HepG2 (cell line): ENCODE results near the gene ZNF865. TPM values are rescaled to one million over a fixed set of nuclear protein-coding genes. Genes with fewer than 3 reads are reported as not detected.

Source experiments
- ATAC-seq: fragments of 200-7000 bp; cut with Tn5 transposase; 3 replicates; pipeline ENCODE4 v1.9.1; 2020; ENCODE audit warnings: mild to moderate bottlenecking, moderate library complexity
- BruUV-seq: library from RNA; stranded (reverse); fragments of 400-500 nt; replicated peaks from 2 replicates; lab custom pipeline; 2021; lab: Mats Ljungman, UMichigan
- CTCF ChIA-PET: fragments of 300-600 bp; formaldehyde crosslinking; extraction: SDS; loops from one replicate; lab custom pipeline; 2021; ENCODE audit warnings: low total read pairs, inconsistent platforms, low intra/inter-chr PET ratio; lab: Yijun Ruan, JAX
- POLR2A ChIA-PET: fragments of 350-600 bp; sonication (Branson Sonifier 250); formaldehyde crosslinking; loops from one replicate; lab custom pipeline; 2020; ENCODE audit warnings: antibody characterized with exemption, inconsistent platforms; lab: Yijun Ruan, JAX
- DNase-seq: peaks from one replicate; pipeline ENCODE4 v3.0.0-alpha.2; 2015; ENCODE audit warnings: low spot score
- FAIRE-seq: peaks from 3 replicates; lab custom pipeline; 2011; peaks lifted over from hg19 to GRCh38; lab: Jason Lieb, UNC
- H2AFZ ChIP-seq: one replicate; pipeline ENCODE4 v1.6.1; 2011; ENCODE audit warnings: low read length, inconsistent platforms
- H3K27ac ChIP-seq: fragments of 300-600 bp; 3 replicates; pipeline ENCODE4 v1.8.0; 2011; ENCODE audit warnings: mixed run types, mild to moderate bottlenecking, mixed read lengths, low read length, inconsistent platforms; ENCODE audit not compliant: insufficient read depth; ENCODE audit errors: extremely low read length
- H3K27me3 ChIP-seq, 2 experiments: fragments of 200-600 bp in 1 of 2; 2 replicates in 1 of 2; 3 replicates in 1 of 2; pipeline versions ENCODE4 v1.6.0 to v1.8.0; 2011; ENCODE audit warnings: low read length in 2 of 2, mild to moderate bottlenecking in 2 of 2, moderate library complexity in 2 of 2, inconsistent platforms in 1 of 2; ENCODE audit not compliant: insufficient read depth in 2 of 2, control insufficient read depth in 1 of 2
- H3K36me3 ChIP-seq, 2 experiments: fragments of 200-600 bp in 1 of 2; replicated peaks in 1 of 2; 2 replicates in 1 of 2; 3 replicates in 1 of 2; pipeline versions ENCODE4 v1.5.1 to v1.8.0; 2011; ENCODE audit warnings: low read length in 2 of 2, inconsistent platforms in 1 of 2; ENCODE audit not compliant: insufficient read depth in 2 of 2, control insufficient read depth in 1 of 2
- H3K4me1 ChIP-seq: 2 replicates; pipeline ENCODE4 v1.5.1; 2012; ENCODE audit warnings: low read length, inconsistent platforms; ENCODE audit not compliant: insufficient read depth
- H3K4me2 ChIP-seq: 2 replicates; pipeline ENCODE4 v1.6.0; 2011; ENCODE audit warnings: low read depth, low read length, inconsistent platforms
- H3K4me3 ChIP-seq, 3 experiments: fragments of 200-600 bp in 1 of 3; sonication (generic), shearing (Covaris generic) in 1 of 3; replicated peaks in 1 of 3; 2 replicates each; pipeline ENCODE4 v1.5.1; 2011 to 2016; ENCODE audit warnings: low read length in 3 of 3, inconsistent platforms in 2 of 3, low read depth in 2 of 3, mild to moderate bottlenecking in 2 of 3, control low read depth in 1 of 3, mixed read lengths in 1 of 3; ENCODE audit not compliant: insufficient read depth in 1 of 3
- H3K79me2 ChIP-seq: one replicate; pipeline ENCODE4 v1.6.1; 2011; ENCODE audit warnings: low read length, inconsistent platforms; ENCODE audit not compliant: insufficient read depth
- H3K9ac ChIP-seq: 2 replicates; pipeline ENCODE4 v1.6.0; 2011; ENCODE audit warnings: mild to moderate bottlenecking, low read depth, low read length, inconsistent platforms; ENCODE audit not compliant: insufficient read depth
- H3K9me3 ChIP-seq: 2 replicates; pipeline ENCODE4 v1.5.1; 2012; ENCODE audit warnings: mild to moderate bottlenecking, low read length
- H4K20me1 ChIP-seq: 2 replicates; pipeline ENCODE4 v1.6.0; 2011; ENCODE audit warnings: inconsistent platforms, mild to moderate bottlenecking, low read length, moderate library complexity; ENCODE audit not compliant: insufficient read depth
- FLYWCH1 ChIP-seq: sonication (generic); formaldehyde crosslinking; IDR thresholded peaks from 2 replicates; pipeline ENCODE4 v1.8.1; 2023; ENCODE audit warnings: mild to moderate bottlenecking, missing genetic modification reagents
- FOXK2 ChIP-seq: fragments of 450-650 bp; IDR thresholded peaks from 2 replicates; pipeline ENCODE4 v1.6.1; 2016
- FOXM1 ChIP-seq: sonication (generic); formaldehyde crosslinking; IDR thresholded peaks from 2 replicates; pipeline ENCODE4 v1.5.0; 2020; ENCODE audit warnings: missing genetic modification reagents
- FUBP1 ChIP-seq: sonication (generic); formaldehyde crosslinking; IDR thresholded peaks from 2 replicates; pipeline ENCODE4 v1.5.1; 2020; ENCODE audit warnings: missing genetic modification reagents, mild to moderate bottlenecking, borderline replicate concordance
- LCORL ChIP-seq, 2 experiments: fragments of 450-650 bp in 1 of 2; sonication (generic) in 1 of 2; formaldehyde crosslinking in 1 of 2; IDR thresholded peaks; 2 replicates each; pipeline versions ENCODE4 v1.5.0 to v1.6.1; 2017 to 2020; ENCODE audit warnings: antibody characterized with exemption in 1 of 2, missing genetic modification reagents in 1 of 2
- NR2F2 ChIP-seq: IDR thresholded peaks from 2 replicates; pipeline ENCODE4 v1.6.1; 2012; ENCODE audit warnings: low read depth, inconsistent platforms, borderline replicate concordance
- ZBTB40 ChIP-seq, 2 experiments: fragments of 450-650 bp in 1 of 2; sonication (generic) in 1 of 2; formaldehyde crosslinking in 1 of 2; IDR thresholded peaks; 2 replicates each; pipeline versions ENCODE4 v1.6.1 to v1.8.0; 2016 to 2022; ENCODE audit warnings: antibody characterized with exemption in 1 of 2, mild to moderate bottlenecking in 1 of 2, missing genetic modification reagents in 1 of 2
- ZBTB8A ChIP-seq: sonication (generic); formaldehyde crosslinking; IDR thresholded peaks from 2 replicates; pipeline ENCODE4 v1.4.0; 2020; ENCODE audit warnings: mild to moderate bottlenecking, low read depth, missing genetic modification reagents, borderline replicate concordance
- ZNF556 ChIP-seq: sonication (generic); formaldehyde crosslinking; IDR thresholded peaks from 2 replicates; pipeline ENCODE4 v1.4.0; 2020; ENCODE audit warnings: mild to moderate bottlenecking, missing genetic modification reagents, borderline replicate concordance
- ZNF577 ChIP-seq: sonication (generic); formaldehyde crosslinking; IDR thresholded peaks from 2 replicates; pipeline ENCODE4 v1.4.0; 2020; ENCODE audit warnings: mild to moderate bottlenecking, low read depth, missing genetic modification reagents, borderline replicate concordance
- ZNF720 ChIP-seq: sonication (generic); formaldehyde crosslinking; IDR thresholded peaks from 2 replicates; pipeline ENCODE4 v1.4.0; 2020; ENCODE audit warnings: missing genetic modification reagents
- ZNF776 ChIP-seq: sonication (generic); formaldehyde crosslinking; IDR thresholded peaks from 2 replicates; pipeline ENCODE4 v1.4.0; 2020; ENCODE audit warnings: mild to moderate bottlenecking, missing genetic modification reagents
- WGBS: methylation state at CpG from one replicate; pipeline ENCODE4 v1.1.6; 2017; ENCODE audit warnings: low lambda C conversion rate; 5-methylcytosine and 5-hydroxymethylcytosine counted together
- in situ Hi-C: cut with HindIII; loops from 2 replicates; pipeline ENCODE4 v1.10.0; 2017; ENCODE audit warnings: low pct_unique_long_range_greater_than_20kb; ENCODE audit not compliant: extremely low pct_ligation_motif_present
- intact Hi-C: fragments of 100-400 bp; cut with micrococcal nuclease; formaldehyde crosslinking; loops from one replicate; pipeline ENCODE4 v1.10.0; 2022; ENCODE audit not compliant: unreplicated experiment
- polyA plus RNA-seq, 8 experiments: library from polyadenylated mRNA; depleted of rRNA in 3 of 8; stranded (reverse) in 7 of 8; unstranded in 1 of 8; fragments of >200 nt; fragmentation: Illumina TruSeq in 4 of 8; extraction: Trizol in 4 of 8; gene quantifications; 2 replicates each; pipeline versions ENCODE4 v1.2.1 to v1.2.3, GENCODE V29; 2011 to 2016; ENCODE audit warnings: low read depth in 4 of 8, missing spikeins in 1 of 8, mixed read lengths in 1 of 8; ENCODE audit not compliant: insufficient read depth in 1 of 8
- total RNA-seq, 5 experiments: library from RNA; depleted of rRNA; stranded (reverse); fragments of >200 nt; fragmentation: Illumina TruSeq; extraction: Trizol; gene quantifications; 2 replicates each; pipeline ENCODE4 v1.2.3, GENCODE V29; 2016; ENCODE audit warnings: low read depth in 1 of 5

Gene ZNF865
- total and polyA plus RNA-seq, 2 of the 13 experiments (the other 11 are each of a cell fraction or from before 2014, with no cell fraction given), result 0.93 to 1.0 TPM

GRCh38 chr19:55613930-55614710 is 8.7 kb downstream of the ZNF865 start:
- 98% methylated on average over 64 of the region's 75 CpGs for WGBS
- H3K4me3 ChIP-seq, result no peak overlapping the region
- H3K79me2 ChIP-seq, result no peaks in the 10 kb centered on the region
- TF ChIP-seq ZNF776, result no peak
- TF ChIP-seq FOXM1 (CRISPR knock-in tag), result no peak
- no peak for TF ChIP-seq ZNF556
- TF ChIP-seq ZBTB40 (IDR thresholded peaks at IDR 0.05), result no peak
- TF ChIP-seq ZBTB40 (CRISPR knock-in tag; IDR thresholded peaks at IDR 0.05), result no peak
- TF ChIP-seq FUBP1 (CRISPR knock-in tag), result no peak
- no peak for TF ChIP-seq FOXK2
- TF ChIP-seq FLYWCH1 (CRISPR knock-in tag), result no peak
- no peak for TF ChIP-seq NR2F2
- no peak for TF ChIP-seq LCORL (IDR thresholded peaks at IDR 0.05)
- TF ChIP-seq LCORL (CRISPR knock-in tag; IDR thresholded peaks at IDR 0.05), result no peak
- TF ChIP-seq ZNF577 (CRISPR knock-in tag), result no peak
- no peak for TF ChIP-seq ZNF720 (CRISPR knock-in tag)
- no peak for TF ChIP-seq ZBTB8A

More at GRCh38 chr19:55613930-55614710, 8.7 kb downstream of the ZNF865 start:
- Histone ChIP-seq H3K27ac (no peak overlapping the region), H3K9me3 (no peaks in the 10 kb centered on the region), H3K36me3 (peaks cover 2 to 4% of the 10 kb centered on the region in 2 experiments; a peak in 1 of 5 replicates), H4K20me1 (no peaks in the 10 kb centered on the region), H2AFZ (no peak overlapping the region), H3K4me1 (peaks cover 8% of the 10 kb centered on the region), H3K27me3 (no peaks in the 10 kb centered on the region), H3K4me2 (no peak overlapping the region), H3K9ac (no peak overlapping the region)
- intact Hi-C loops, result no loop called here
- in situ Hi-C loops, result no loop called here
- no peak for FAIRE-seq
- ATAC-seq, result no peak
- DNase-seq, result no peak
- ChIA-PET CTCF (no interaction called here), POLR2A (no interaction called here)
- BruUV-seq, result no TSS peak
